UCSD-AML1 (cell line): Measurements from ENCODE around the gene KY.

Experiments used
- DNase-seq: peaks from one replicate; lab custom pipeline; 2025; ENCODE audit not compliant: unreplicated experiment; lab: John Stamatoyannopoulos, UW

Gene KY

GRCh38 chr3:134675726-134676256, 25.0 kb upstream of the KY start:
- no peak for DNase-seq

- no peak for DNase-seq
Measured at GRCh38 chr3:134672571-134672970, 21.7 kb upstream of the KY start.

- DNase-seq = no peak
Measured at GRCh38 chr3:134667956-134668355, 17.1 kb upstream of the KY start.

- DNase-seq = no peak
Measured at GRCh38 chr3:134667406-134667805, 16.6 kb upstream of the KY start.

- DNase-seq = no peak
Measured at GRCh38 chr3:134666885-134667284, 16.1 kb upstream of the KY start.

- no peak for DNase-seq
Measured at GRCh38 chr3:134666466-134666865, 15.6 kb upstream of the KY start.

GRCh38 chr3:134666052-134666451, 15.2 kb upstream of the KY start:
- no peak for DNase-seq

DNA sequence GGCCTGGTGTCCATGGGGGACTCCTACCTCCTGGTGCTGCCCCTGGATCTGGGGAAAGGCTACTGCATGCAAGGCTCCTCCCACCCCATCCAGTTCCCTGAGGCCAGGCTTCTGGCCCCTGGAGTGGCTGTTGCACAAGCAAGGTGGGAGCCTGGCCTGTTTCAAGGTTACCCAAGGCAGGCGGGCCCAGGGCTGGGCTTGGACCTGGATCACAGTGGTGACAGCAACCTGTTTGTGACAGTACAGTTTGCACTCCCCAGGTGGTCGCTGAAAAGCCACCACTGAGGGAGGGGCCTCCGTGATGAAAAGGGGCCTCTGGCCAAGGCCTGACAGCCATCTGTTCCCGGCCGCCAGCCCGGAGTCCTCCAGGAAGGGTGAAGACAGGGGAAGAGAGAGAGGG, 14.4 kb upstream of the KY start:
- no peak for DNase-seq

GRCh38 chr3:134663721-134664456, 13.1 kb upstream of the KY start:
- no peak for DNase-seq

DNA sequence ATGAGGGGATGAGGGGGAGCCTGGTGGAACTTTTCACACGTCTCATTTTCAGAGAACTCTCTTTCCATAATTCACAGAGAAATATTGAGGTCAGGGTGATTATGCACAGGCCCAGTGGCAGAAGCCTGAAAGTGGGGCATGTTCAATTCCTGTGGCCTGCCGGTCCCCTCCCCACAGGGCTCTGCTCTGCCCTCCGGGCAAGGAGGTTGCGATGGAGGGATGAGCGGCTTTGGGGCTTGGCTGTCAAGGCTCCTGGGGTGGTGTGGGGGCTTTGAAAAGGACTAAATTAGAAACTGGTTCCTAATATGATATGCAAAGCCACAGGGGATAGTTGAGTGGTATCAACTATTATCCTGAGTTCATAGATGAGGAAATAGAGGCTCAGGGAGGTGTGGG, 9.2 kb upstream of the KY start:
- no peak for DNase-seq

- DNase-seq = no peak
Measured at GRCh38 chr3:134659391-134660045, 8.7 kb upstream of the KY start.

DNA sequence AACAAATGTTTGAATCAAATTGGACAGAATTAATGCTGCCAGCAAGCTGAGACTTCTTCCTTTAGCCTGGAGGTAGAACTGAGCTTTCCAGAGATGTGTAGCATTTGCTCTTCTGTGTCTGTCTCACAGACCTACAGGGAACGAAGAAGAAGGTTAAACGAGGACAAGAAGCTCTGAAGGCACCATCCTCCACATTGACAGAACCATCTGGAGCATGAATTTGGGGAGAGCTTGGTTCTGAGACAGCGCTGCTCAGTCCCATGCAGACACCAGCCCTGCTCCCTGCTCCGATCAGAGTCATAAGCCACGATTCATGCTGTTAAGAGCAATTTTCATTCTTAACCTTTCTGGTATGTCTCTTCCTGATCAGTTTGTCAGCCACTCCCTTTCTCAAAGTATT, 7.7 kb upstream of the KY start:
- no peak for DNase-seq

DNA sequence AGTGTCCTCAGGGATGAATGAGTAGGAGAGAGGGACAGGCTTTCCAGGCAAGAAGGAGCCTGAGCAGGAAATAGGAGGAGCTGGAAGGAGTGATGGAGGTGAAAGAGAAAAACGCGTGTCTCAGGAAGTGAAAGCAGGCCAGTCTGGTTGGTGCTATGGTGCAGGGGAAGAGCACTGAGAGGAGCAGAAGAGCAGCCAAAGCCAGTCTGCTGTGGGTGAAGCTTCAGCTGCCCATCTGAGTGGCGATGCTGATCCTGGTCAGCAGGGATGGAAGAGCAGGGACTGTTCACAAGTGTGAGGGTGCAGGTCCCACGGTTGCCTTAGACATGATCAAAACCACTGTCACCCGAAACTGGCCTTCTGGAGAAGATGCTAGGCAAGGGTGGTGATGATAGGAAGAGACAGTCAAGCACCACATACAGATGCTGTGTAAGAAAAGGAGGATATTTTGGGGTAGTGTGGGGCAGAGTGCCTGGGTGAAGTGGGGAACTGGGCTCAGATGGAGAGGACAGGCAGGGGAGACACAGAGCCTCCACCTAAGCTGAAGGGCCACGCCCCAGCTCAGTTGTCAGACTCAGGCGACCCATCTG, 5.5 kb upstream of the KY start:
- no peak for DNase-seq

- no peak for DNase-seq
Measured at GRCh38 chr3:134655706-134656105, 4.9 kb upstream of the KY start.

DNA sequence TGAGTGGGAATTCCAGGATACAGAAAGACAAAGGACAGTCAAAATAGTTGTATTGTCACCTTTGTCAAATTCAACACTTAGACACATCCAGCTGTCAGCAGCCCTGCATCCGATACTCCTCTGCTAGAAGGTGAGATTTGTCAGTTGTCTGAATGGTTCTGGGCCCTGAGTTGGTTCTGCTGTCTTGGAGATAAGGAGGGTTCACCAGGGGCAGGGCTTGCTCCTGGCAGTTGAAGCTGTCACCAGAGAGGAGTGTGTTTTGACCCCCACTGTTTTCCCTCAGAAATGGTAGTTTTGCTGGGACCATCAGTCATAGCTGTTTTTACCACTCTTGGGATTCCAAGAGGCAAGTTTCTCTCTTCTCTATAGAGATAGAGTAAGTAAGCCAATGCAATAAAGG, 3.2 kb upstream of the KY start:
- DNase-seq = no peak

DNA sequence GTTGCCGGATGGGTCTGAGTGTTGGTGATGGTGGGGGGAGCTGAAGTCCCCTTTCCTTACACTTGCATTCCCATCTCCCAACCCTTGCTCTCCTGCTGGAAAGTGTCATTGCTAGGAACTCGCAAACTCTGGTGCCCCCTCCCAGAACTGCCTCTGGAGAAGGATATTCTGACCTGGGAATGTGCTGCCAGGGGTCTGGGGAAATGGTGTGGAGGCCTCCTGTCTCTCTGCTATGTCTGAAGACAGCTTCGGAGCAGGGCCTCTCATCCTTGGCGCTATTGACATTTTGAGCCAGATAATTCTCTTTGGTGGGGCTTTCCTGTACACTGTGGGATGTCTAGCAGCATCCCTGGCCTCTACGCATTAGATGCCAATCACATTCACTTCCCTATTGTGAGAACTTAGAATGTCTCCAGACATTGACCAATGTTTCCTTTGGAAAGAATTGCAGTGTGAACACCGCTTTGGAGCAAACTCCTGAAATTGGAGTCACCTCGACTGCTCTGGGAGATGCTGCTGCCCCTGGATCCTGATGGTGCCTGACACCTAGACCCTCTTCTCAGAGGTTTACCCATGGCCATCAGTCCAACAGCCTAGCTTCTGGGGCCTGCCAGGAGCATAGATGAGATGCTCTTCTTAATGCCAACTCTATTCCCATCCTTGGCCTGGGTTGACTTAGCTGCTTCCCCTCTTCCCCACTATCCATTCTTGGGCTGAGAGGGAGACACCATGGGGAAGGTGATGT, 2.2 kb upstream of the KY start:
- DNase-seq = no peak

DNA sequence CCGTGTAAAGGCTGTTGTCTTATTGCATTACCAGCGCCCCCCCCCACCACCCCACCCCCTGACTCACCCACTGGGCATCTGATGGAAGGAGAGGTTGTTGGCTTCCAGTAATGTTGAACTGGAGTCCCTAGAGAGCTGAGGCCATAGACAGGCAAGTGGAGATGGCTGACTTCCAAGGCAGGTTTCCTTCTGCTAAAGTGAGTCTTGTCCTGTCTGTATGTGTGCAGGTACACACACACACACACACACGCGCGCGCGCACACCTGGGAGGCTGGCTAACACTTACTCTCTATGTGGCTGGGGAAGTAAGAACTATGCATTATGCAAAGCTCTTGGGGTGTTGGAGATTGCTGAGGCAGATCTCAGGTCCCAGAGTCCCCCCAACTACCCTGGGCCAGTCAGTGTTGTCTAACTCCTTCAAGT, 1.6 kb upstream of the KY start:
- no peak for DNase-seq

- no peak for DNase-seq
Measured at GRCh38 chr3:134651347-134652041, 672 bp upstream of the KY start.

- no peak for DNase-seq
Measured at GRCh38 chr3:134649106-134649705, 1.6 kb downstream of the KY start.

DNA sequence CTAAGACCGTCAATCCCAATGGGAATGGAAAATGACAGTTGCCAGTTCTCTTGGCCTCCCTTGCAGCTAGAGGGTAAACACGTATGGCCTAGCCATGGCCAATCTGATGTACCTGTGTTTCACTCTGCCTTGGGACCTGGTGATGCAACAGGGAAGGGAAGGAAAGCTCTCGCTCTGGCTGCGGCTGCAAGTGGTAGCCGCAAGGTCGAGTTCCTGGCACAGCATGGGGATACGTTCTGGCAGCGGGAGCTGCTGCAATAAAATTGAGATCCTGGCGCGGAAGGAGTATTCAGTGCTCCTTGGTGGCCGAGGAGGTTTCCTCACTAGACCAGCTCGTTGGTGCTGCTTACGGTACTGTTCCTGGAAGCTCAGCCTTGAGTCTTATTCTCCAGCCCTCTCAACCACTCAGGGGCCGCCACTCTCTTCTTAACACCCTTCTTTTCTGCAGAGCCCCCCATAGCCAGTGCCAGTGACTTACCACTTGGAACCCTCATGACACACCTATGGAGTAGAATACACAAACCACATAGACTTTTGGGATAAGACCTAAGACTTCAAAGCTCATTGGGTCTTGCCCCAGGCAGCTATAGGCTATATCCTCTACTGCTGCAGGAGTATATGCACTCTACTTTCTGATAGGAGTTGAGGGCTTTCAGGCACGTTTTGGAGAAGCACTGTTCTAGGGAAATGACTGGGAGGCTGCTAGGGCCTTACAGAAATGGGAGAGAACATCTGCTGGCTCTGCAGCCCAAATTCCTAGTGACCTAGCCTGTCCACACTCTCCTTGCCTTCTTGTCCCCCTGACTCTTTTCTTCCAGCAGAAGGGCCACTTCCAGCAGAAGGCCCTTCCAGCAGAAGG, 2.7 kb downstream of the KY start:
- DNase-seq = no peak
